HG03457 (cell line): ENCODE measurements around the gene ZNF423.
A peak's percentile ranks its signal among the peaks of the same experiment; 100 is the strongest.

ENCODE experiments used
- ATAC-seq: cut with Tn5 transposase; IDR thresholded peaks from one replicate; pipeline ENCODE4 v1.9.1; 2021; ENCODE audit warnings: moderate number of reproducible peaks; ENCODE audit not compliant: unreplicated experiment

Gene ZNF423

DNA sequence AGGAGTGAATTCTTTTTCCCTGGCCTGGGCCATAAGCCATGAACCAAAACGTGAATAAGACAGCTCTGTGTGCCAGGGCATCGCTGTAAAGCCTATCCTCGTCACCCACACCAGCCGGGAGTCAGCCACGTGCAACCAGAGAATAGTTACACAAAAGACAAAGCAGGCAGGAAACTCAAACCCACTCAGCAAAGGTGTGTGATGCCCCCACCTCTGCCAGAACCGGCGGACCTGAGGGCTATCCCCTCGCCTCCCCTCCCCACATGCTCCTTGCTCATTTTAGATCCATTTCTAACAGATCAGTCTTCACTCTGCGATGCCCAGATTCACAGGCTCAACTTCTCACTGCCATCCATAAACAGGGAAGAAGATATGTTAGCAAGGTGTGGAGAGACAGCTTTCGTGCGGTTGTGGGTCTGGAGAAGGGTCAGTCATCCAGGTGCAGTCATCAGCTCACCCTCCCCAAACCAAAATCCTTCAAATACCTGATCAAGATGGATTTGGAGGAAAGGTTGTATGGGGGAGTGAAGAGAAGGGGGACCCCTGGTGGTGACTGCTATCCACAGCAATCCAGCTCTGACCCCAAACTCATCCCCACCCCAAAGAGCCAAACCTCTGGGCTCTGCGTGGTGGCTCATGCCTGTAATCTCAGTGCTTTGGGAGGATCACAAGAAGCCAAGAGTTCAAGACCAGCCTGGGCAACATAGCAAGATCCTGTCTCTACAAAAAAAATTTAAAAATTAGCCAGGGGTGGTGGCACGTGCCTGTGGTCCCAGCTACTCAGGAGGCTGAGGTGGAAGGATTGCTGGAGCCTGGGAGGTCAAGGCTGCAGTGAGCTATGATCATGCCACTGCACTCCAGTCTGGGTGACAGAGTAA lies 263.1 kb downstream of the ZNF423 start:
- ATAC-seq: no peak

DNA sequence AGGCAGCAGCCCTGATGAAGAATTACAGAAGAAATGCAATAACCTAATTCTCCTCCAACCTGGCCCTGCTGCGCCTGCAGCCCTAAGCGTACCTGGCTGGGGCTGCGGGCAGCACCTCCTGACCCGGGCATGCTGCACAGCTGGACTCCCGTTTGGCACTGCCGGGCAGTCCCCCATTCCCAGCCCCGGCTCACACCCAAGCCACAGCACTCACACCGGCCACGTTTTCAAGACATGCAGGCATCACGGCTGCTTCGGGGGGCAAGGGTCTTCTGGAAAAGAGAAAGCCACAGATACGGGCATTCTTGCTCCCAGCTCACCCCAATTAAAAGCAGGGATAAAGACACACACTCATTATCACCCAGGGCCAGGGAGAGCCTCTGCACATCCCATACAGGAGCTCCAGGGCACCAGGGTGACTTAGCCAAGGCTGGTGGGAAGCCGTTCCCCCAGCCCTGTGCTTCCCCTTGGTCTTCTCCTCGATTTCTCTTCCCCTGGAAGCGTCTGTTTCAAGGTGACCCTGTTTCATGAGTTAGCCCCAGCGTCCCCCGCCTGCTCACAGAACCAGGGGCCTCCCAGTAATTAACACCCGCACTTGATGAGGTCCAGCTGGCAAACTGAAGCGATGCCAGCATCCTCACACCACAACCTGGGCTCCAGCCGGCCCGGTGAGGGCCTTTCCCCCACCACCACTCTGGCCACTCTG lies 265.6 kb downstream of the ZNF423 start:
- no peak for ATAC-seq

DNA sequence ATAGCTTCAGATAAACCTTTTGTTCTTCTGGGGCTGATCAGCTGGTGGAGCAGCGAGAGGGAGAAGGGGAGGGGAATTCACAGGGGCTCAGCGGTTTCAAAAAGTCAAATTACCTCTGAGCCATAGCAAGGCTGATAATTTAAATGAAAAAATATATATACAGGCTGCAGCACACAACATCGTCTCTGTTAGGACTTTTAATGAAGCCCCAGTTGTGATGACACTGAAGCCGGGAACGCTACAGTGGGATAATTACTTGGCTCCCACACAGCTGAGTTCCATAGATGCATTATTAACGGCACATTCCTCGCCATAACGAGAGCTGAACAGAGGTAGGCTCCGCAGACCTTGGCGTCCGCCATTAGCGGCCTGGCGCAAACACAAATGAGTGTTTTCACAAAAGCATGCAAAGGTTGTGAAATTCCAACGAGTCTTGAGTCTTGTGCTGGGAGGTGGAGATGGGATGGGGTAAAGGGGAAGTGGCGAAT lies 266.3 kb downstream of the ZNF423 start:
- no peak for ATAC-seq

DNA sequence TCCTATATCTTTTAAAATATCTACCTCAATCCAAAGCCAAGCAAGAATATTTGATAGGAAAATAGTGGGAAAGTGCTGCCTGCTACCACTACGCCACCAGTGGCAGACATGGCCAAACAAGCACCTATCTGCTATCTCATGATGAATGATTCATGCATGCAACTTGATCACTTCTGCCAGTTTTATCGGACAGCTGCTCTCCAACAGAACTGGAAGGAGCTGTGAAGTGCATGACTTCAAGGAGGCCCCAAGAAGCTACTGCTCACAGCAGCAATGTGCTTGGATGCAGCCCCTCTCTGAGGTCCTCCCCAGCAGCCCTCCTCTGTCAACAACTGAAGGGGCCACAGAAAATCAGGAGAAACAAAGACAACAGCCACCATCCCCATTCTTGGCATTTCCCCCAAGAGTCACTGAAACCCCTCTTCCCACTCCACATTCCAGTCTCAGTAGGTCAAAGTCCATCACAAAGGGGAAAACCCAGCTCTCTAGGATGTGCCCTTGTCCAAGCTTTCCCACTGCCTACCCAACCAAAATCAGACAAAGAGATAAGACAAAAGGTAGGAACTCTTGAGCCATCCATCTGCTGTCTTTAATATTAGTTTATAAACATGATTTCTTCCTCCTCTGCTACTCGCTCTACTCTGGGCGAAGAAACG lies 267.1 kb downstream of the ZNF423 start:
- ATAC-seq: no peak

DNA sequence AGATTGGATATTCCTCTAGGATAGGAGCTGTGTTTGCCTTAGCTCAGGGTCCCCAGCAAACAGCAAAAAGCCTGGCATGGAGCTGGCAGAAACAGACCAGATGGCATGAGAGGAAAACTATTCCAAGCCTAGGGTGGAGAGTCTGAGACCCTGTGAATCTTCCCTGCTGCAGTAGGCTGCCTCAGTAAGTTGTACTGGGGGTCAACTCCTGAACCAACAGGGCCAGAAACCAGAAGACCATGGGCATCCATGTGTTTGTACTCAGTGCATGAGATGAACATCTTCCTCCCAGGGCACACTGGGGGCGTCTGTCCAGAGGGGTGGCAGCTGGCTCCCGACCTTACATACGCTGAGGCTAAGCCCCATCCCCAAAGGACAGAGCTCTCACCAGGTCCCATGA lies 267.9 kb downstream of the ZNF423 start:
- no peak for ATAC-seq

DNA sequence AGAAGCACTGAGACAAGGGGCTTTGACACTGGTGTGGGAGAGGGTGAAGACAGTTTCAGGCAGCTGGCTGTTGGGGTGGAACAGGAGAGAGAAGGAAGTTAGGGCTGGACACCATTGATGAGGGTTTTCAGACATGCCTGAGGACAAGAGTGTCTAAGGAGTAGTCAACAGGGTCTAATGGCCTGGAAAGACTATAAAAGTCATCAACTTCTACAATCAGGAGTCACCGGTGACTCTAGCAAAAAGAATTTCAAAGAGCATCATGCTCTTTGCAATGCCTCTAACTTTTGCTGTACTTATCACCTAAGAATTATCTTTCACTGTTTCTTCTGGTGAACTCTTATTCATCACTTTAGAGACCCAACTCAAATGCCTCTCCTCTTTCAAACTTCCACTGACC lies 268.4 kb downstream of the ZNF423 start:
- no peak for ATAC-seq

DNA sequence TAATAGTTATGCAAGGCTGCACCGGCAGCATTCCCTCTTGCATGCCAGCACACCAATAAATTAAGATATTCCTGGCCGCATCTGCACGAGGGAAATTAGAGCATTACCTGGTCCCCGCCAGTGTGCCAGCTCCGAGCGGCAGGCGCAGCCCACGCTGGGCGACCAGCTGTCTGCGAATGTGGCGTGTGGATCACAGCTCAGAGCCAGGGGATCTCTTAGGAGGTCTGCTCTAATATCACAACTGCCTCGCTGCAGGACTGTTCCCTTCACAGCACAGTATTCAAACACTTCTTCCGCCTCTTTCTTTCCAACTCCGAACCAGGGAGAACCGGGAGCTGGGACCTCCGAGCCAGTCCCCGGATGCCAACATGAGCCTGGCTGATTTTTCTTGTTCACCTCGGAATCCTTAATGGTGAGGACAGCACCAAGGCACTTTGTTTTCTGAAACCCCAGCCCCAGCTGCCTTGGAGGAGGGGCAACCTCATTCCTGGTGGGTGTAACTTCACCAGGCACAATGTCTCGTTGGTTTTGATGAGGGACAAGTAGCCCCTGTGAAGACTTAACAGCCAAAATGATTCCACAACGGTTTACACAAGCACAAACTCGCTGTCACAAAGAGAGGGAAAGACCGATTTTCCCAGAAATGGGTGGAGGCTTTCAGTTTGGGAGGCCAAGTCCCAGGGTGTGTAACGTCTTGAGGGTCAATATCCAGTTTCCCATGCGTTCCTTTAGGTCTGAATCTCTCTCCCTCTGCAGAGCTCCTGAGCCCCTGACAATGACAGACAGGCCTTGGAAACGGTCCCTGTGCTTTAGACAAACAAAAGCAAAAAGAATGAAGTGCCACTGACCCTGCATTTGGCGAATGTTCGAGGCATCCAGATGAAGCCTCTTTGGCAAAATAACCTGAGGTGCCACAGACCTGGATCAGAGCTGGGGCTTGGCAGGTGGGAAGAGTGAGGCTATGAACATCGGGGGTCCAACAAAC lies 269.2 kb downstream of the ZNF423 start:
- ATAC-seq: no peak

DNA sequence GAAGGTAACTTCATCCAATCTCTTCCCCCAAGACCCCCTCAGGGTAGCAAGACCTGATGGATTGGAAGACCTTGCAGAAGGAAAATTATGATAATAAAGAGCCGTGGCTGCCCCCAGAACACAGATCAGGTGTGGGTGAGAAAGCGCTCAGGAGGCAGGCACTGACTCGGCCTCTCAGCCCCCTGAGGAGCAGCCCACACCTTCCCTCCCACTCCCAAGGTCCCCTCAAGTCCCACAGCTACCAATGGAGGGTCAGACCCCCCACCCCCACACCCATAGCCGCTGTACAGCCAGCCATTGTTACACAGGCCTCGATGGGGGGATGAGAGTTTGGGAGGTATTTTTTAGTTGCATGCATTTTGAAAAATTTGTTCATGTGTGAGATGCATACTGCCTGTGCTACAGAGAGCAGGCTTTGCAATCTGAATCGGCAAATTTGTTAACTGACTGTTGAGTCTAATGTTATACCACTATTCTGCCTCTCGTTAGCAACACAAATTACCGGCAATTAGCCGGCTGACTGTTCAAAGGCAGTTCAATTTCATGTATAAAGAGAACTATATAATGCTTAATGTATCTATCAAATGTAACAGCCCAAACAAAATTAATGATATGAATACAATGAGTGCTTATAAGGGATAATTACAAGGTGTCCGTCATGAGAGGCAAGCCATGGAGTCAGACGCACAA lies 270.6 kb downstream of the ZNF423 start:
- ATAC-seq: no peak

DNA sequence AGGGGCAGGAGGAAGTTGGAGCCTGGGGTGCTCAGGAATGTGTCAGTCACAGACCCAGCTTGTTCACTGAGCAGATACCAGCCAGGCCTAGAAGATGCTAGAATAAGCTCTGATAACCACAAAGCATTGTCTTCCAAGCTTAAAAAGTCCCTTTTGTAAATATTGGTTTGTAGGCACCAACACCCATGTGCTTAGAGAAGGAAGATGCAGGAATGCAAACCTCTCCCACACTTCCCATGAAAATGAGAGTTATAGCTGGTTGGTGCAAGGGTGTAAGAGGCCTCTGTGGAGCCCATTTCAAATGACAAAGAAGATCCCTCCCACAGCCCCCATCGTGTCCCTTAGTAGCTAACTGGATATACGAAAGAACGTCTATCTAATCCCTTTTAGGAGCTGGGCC lies 272.0 kb downstream of the ZNF423 start:
- ATAC-seq: no peak

DNA sequence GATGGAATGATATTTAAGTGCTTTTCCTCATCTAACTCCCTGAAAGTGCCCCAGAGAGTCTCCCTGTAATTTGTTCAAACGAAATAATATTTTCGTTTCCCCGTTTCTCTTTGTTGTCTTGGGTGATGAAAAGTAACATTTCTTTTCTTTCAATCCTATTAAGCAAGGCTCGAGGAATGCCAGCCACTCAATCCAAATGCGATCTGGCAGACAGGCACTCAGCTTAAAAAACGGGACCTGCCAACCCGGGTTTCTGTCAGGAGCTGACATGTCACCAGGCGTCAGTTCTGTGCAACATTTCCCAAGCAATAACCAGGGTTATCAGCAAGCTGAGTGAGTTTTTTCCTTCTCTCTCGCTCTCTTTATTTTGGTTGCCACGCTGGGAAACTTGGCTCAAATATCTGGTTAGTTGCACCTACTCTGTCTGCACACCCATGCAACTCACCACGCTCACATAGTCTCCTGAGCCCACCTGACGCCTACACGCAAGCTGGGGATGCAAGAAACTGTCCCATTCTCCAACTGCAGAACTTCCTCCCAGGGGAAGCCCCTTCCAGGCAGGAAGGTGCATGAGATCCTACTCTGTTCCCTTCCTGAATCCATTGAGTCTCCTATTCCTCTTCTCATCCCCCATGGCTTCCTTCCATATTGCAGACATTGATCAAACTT lies 274.1 kb downstream of the ZNF423 start:
- ATAC-seq: no peak

DNA sequence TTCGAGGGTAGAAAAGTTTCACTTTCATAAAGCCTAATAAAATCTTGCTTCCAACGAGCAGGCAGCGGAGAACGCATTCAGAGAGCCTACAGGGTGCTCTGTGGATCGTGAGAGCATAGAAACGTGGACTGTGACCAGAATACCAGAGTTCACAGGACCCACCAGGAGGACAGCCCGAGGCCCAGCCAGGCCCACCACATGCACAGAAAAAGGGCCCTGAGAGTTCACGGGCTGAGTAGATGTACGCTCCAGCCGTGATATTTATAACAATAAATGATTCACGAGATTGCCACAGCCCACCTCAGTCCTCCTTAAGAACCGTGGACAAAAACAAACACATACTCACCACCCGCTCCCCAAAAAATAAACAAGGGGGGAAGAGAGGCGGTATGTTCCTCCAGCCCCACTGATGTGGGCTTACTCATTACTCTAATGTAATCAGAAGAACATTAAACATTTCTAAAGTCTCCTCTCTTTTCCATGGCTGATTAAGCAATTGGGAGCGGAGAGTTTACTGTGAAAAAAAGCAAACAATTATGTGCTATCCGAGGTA lies 275.1 kb downstream of the ZNF423 start:
- no peak for ATAC-seq

DNA sequence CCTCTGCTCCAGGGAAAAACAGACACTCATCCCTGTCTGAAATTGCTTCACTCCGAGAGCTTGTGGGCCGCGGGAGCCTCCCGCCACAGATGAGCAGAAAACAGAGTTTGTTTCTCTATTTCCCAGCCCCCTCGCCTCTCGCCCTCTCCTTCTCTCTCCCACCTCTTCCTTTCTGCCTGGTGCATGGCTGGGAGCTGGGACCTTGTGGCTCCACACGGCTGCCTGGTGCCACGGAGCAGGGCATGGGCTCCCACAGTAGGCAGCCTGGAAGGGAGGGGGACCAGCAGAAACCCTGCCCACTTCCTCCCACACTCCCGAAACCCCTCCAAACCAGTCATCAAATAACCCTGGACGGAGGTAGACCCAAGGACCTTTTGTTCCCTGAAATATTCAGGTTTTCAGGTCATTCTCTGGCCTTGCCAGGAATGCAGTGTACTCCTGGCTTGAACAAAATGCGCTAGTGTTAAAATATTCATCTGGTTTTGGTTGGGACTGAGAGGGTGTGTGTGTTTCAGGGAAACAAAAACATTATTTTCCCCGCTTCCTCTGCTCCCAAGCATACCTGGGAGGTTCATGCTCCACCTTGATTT lies 277.4 kb downstream of the ZNF423 start:
- ATAC-seq: no peak

DNA sequence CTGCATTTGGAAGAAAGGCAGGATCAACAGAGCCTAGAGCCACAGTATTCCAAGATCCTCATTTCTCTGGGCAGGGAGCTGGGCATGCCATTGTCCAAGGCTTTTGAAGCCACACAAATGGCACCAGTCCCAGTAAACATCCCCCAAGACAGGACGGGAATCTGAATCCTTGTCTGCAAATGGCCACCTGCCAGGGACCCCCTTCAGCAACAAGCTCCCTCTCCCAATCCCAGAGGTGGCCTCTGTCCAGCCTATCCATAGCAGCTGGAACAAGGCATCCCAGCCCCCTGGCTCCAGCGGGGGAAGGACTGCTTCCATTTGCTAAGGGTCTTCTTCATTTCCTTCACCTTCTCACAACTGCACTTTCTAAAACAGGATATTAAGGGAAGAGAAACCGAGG lies 277.9 kb downstream of the ZNF423 start:
- ATAC-seq: no peak

DNA sequence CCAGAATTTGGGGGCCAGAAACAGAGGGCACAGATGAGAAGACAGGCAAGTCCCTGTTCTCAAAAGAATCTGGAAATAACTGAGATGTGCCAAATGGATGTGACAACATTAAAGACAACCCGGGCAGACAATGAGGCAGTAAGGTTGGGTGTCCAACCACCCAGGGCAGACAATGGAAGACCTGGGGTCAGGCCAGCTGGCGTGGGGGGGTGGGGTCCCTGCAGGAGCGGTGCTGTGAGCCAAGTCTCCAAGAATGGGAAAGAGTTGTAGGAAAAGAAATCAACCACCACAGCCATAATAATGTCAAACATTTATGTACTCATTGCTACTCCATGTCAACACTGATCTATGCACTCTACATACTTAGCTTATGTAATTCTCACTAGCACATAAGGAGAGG lies 279.0 kb downstream of the ZNF423 start:
- ATAC-seq: no peak

DNA sequence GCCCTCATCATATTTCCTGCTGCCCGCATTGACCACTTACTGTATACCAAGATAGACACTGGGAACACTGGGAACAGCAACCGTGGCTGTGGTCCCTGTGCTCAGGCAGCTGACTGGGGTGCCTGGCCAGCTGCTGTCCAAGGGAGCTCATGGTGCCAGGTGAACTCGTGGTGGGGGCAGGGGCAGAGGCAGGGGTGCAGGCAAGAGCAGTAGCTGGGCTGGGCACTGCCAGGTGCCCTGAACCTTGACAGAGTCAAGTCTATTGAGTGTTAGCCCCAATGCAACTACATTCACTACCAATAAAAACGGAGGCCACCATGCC lies 279.8 kb downstream of the ZNF423 start:
- ATAC-seq: no peak

DNA sequence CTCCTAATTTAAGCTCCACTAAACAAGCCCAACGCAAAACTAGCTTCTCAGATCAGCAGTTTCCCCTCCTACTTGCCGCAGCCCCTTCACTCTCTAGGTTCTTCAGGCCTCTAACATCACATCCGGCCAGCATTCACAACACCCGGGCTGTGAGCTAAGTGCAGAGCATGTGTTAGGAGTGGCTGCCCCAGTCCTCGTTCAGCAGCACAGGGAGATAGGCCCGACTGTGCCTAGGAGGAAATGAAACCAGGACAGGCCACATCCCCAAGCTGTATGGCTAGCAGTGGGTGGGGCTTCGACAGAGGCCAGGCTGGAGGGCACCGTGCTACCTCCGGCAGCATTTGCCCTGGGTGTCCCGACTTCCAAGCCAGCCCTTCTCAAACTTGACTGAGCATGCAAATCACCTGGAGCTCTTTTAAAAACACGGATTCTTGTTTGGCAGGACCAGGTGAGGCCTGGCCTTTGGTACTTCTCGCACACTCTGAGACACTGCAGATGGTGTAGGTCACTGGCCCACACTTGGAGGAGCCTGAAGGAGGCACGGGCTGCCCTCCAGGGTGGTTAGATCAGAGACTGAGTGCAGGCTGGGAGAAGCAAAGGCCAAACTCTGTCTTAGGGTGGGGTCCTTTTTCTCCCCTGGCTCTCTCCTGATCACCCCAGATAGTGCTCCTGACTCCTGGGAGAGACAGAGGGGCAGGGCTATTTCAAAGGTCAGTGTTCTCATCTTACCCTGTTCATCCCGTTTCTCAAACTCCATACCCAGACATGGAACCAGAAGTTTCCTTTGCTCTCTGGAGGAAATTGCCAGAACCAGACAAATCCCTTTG lies 280.4 kb downstream of the ZNF423 start:
- ATAC-seq: peak; percentile 84

DNA sequence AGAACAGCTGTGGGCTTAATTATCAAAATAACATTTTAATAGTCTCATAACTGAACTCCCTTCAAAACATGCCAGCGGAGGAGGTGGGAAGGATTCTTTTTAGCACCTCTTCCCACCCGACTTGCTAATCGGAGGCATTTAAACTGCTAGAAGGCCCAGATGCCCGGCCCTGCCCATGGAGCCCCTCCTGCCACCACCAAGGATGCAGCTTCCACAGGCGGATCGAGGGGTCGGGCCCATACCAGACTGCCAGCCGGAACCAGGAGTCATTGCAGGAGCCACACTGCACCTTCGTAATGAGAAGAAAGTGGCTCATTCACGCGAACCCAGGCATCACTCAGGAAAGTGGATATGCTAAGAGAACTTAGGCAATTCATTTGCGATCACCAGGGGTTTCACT lies 281.1 kb downstream of the ZNF423 start:
- no peak for ATAC-seq

DNA sequence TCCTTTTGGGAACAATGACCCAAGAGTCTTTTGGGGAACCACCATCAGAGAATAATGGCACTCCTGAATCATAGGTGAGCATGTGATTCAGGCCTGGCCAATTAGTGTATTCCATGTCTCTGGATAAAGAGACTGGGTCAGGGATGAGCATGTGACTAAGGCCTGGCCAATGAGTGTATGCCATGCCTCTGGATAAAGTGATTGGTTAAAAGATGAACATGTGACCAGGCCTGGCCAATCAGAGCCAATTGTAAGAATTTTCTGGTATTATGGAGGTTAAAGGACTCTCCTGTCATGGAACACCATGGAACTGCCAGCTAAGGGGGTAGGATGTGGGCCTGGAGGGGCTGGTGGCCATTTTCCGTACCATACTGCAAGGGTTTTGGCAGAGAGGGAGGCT lies 288.0 kb downstream of the ZNF423 start:
- ATAC-seq: no peak
